ENCODE measurements around the gene PLEKHO2.
"Not testable (repeated sequence)": the region's sequence is repeated elsewhere in the genome, so short reads cannot be mapped to it uniquely, and the experiment has no call there.

Gene PLEKHO2, protein sequence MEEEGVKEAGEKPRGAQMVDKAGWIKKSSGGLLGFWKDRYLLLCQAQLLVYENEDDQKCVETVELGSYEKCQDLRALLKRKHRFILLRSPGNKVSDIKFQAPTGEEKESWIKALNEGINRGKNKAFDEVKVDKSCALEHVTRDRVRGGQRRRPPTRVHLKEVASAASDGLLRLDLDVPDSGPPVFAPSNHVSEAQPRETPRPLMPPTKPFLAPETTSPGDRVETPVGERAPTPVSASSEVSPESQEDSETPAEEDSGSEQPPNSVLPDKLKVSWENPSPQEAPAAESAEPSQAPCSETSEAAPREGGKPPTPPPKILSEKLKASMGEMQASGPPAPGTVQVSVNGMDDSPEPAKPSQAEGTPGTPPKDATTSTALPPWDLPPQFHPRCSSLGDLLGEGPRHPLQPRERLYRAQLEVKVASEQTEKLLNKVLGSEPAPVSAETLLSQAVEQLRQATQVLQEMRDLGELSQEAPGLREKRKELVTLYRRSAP

DNA sequence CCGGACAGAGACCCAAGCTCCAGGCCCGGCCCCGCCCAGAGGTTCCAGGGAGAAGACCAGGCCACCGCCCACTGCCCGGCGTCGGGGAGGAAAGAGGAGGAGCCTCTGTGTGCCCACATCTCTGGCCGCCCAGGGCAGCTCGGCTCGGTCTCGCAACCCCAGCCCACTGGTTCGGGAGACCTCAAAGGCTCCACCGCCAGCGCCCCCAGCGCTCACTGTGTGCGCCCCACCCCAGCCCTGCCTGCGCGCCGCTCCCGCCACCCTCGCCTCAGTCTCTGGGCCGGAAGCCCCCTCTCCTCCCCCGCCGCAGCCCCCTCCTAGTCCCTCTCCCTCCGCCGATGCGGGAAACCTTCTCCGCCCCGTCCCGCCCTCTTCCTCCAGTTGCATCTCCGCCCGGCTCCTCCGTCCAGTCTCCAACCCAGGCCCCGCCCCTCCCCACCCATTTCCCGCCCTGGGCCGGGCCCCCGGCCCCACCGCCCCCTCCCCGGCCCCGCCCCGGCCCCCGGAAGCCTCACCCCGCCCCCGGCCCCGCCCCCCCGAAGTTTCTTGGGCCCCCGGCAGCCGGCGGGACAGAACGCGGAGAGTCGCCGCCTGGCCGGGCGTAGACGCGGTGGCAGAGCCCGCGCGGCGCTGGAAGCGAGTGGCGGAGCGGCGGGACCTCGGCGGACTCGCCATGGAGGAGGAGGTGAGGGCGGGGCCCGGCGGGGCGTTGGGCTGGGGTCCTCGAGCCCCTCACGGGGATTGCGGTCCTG, at the start of gene PLEKHO2:
TSS of gene PLEKHO2 (plus strand) at position 572 of the 752 bp plus-strand sequence. CDS start at position 674, 102 bp downstream.
- DNase-seq (ENCODE audit: low read depth): peak; percentile 91
- H3K4me3 ChIP-seq (ENCODE audit: control insufficient read depth, low read depth, low read length): peak within 1 kb of the TSS; percentile 86
- TF ChIP-seq, protein P1, sequence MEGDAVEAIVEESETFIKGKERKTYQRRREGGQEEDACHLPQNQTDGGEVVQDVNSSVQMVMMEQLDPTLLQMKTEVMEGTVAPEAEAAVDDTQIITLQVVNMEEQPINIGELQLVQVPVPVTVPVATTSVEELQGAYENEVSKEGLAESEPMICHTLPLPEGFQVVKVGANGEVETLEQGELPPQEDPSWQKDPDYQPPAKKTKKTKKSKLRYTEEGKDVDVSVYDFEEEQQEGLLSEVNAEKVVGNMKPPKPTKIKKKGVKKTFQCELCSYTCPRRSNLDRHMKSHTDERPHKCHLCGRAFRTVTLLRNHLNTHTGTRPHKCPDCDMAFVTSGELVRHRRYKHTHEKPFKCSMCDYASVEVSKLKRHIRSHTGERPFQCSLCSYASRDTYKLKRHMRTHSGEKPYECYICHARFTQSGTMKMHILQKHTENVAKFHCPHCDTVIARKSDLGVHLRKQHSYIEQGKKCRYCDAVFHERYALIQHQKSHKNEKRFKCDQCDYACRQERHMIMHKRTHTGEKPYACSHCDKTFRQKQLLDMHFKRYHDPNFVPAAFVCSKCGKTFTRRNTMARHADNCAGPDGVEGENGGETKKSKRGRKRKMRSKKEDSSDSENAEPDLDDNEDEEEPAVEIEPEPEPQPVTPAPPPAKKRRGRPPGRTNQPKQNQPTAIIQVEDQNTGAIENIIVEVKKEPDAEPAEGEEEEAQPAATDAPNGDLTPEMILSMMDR (conservative IDR thresholded peaks at IDR 0.05; ENCODE audit: control insufficient read depth, insufficient read depth, low read depth, low read length): no peak

- DNase-seq (ENCODE audit: low read depth): peak; percentile 35
- TF ChIP-seq, protein P1 (conservative IDR thresholded peaks at IDR 0.05; ENCODE audit: control insufficient read depth, insufficient read depth, low read depth, low read length): no peak
- no peak overlapping the region for H3K4me3 ChIP-seq (ENCODE audit: control insufficient read depth, low read depth, low read length)
Observed at GRCh38 chr15:64792282-64792681, 49.4 kb upstream of the PLEKHO2 start.

- DNase-seq (ENCODE audit: low read depth); H3K4me3 ChIP-seq (ENCODE audit: control insufficient read depth, low read depth, low read length): not testable (repeated sequence)
Observed at GRCh38 chr15:64795299-64795698, 46.4 kb upstream of the PLEKHO2 start.

GRCh38 chr15:64795921-64796320, 45.8 kb upstream of the PLEKHO2 start:
- not testable (repeated sequence) for DNase-seq (ENCODE audit: low read depth); H3K4me3 ChIP-seq (ENCODE audit: control insufficient read depth, low read depth, low read length)

- DNase-seq (ENCODE audit: low read depth); H3K4me3 ChIP-seq (ENCODE audit: control insufficient read depth, low read depth, low read length): not testable (repeated sequence)
Observed at GRCh38 chr15:64798905-64799304, 42.8 kb upstream of the PLEKHO2 start.

DNA sequence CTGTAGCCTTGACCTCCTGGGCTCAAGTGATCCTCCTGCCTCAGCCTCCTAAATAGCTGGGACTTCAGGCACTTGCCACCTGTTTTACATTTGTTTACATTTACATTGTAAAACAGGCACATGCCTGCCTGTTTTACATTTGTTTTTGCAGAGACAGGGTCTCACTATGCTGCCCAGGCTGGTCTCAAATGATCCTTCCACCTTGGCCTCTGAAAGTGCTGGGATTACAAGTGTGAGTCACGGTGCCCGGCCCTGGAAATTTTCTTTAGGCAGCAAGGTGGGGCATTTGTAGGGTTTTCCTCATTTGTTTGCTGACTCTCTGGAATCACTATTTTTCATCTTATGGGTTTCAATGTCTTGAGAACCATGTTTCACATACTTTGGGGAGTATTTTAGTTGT, 41.2 kb upstream of the PLEKHO2 start:
- no peak overlapping the region for H3K4me3 ChIP-seq (ENCODE audit: control insufficient read depth, low read depth, low read length)
- no peak for DNase-seq (ENCODE audit: low read depth)
- TF ChIP-seq, protein P1 (conservative IDR thresholded peaks at IDR 0.05; ENCODE audit: control insufficient read depth, insufficient read depth, low read depth, low read length): no peak

- TF ChIP-seq, protein P1 (conservative IDR thresholded peaks at IDR 0.05; ENCODE audit: control insufficient read depth, insufficient read depth, low read depth, low read length): no peak
- DNase-seq (ENCODE audit: low read depth): no peak
Observed at GRCh38 chr15:64803526-64803925, 38.2 kb upstream of the PLEKHO2 start.

GRCh38 chr15:64804619-64805018, 37.1 kb upstream of the PLEKHO2 start:
- TF ChIP-seq, protein P1 (conservative IDR thresholded peaks at IDR 0.05; ENCODE audit: control insufficient read depth, insufficient read depth, low read depth, low read length): no peak
- DNase-seq (ENCODE audit: low read depth): no peak
- no peak overlapping the region for H3K4me3 ChIP-seq (ENCODE audit: control insufficient read depth, low read depth, low read length)

More at GRCh38 chr15:64803526-64803925, 38.2 kb upstream of the PLEKHO2 start:
- H3K4me3 ChIP-seq (ENCODE audit: control insufficient read depth, low read depth, low read length): no peak overlapping the region

All from fibroblast of mammary gland (primary cell).